EH (cell line): ENCODE results near the gene TYW1B.
"Not testable (repeated sequence)": the region's sequence is repeated elsewhere in the genome, so short reads cannot be mapped to it uniquely, and the experiment has no call there.

Experiments
- DNase-seq: peaks from one replicate; pipeline ENCODE4 v3.0.0-alpha.2; 2015; ENCODE audit warnings: low read depth

The TYW1B gene

DNA sequence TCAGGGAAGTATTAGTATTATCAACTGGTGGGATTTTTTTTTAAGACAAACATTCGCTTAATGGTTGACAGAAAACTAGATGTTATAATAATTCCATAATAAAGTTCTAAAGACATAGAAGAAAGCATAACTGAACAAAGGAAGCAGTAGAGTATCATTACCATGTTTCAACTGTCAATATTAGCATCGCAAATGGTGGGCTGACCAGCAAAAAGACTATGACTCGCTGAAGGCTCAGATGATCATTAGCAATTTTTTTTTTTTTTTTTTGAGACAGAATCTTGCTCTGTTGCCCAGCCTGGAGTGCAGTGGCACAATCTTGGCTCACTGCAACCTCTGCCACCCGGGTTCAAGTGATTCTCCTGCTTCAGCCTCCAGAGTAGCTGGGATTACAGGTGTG, 74.8 kb downstream of the TYW1B start:
- DNase-seq = not testable (repeated sequence)

DNA sequence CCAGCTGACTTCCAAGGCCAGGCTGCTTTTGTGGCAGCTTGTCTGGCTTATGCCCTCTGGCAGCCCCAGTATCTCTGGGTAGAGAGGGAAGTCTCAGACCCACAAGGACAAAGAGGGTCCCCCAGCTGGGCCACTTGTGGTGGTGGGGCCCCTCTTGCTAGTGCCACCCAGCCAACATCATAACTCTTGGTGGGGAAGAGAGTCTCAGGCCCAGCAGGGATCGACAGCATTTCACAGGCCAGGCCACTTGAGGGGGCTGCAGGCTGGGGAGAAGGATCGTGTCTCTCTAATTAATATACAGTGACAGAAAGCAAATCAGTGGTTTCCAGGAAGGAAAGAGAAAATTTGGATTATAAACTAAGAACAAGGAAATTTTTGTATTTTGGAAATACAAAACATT, 76.0 kb downstream of the TYW1B start:
- peak; percentile 5 for DNase-seq

- DNase-seq = no peak
Measured at GRCh38 chr7:72751378-72751777, 76.6 kb downstream of the TYW1B start.

GRCh38 chr7:72748649-72749048, 79.4 kb downstream of the TYW1B start:
- peak; percentile 33 for DNase-seq

- peak; percentile 39 for DNase-seq
Measured at GRCh38 chr7:72744244-72744926, 83.6 kb downstream of the TYW1B start.

- not testable (repeated sequence) for DNase-seq
Measured at GRCh38 chr7:72743801-72744200, 84.2 kb downstream of the TYW1B start.

DNA sequence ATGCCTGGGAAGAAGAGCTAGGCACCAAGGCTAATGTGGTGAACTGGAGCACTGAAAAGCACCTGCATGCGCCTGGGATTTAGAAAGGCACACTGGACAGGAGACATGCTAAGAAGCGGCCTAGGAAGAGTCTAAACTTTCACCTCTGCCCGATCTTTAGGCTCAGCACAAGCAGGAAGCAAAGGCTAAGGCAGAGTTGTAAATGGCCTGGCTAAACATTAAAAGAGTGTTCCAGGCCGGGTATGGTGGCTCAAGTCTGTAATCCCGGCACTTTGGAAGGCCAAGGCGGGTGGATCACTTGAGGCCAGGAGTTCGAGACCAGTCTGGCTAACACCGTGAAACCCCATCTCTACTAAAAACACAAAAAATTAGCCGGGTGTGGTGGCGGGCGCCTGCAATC, 88.3 kb downstream of the TYW1B start:
- not testable (repeated sequence) for DNase-seq

DNA sequence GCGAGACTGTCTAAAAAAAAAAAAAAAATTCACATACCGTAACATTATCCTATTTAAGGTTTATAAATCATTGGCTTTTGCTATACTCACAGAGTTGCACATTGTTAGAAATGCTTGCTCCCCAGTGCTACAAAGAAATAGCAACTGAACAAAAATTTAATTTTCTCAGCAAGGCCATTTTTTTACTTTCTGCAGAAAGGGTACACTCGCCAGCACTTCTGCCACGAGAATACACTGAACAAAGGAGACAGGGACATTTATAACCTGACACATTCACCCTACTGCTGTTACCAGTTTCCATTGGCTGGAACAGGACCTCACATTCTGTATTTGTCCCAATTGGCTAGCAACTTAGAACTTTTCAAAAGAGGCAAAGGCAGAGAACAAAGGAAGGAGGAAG, 92.1 kb downstream of the TYW1B start:
- DNase-seq = not testable (repeated sequence)

- DNase-seq = not testable (repeated sequence)
Measured at GRCh38 chr7:72730815-72731214, 97.2 kb downstream of the TYW1B start.

DNA sequence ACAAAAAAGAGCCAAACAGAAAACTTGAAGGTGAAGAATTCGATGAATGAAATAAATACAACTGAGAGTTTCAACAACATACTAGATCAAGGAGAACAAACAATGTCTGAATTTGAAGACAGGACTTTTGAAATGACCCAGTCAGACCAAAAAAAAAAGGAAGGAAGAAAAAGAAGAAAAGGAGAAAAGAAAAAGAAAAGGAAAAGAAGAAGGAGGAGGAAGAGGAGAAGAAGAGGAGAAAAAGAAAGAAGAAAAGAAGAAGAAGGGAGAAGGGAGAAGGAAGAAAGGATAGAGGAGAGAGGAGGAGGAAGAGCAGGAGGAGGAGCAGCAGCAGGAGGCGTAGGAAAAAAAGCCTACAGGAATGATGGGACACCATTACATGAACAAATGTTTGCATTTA, 97.6 kb downstream of the TYW1B start:
- not testable (repeated sequence) for DNase-seq

- not testable (repeated sequence) for DNase-seq
Measured at GRCh38 chr7:72729130-72729529, 98.9 kb downstream of the TYW1B start.

GRCh38 chr7:72722694-72723093, 105.3 kb downstream of the TYW1B start:
- DNase-seq = not testable (repeated sequence)

DNA sequence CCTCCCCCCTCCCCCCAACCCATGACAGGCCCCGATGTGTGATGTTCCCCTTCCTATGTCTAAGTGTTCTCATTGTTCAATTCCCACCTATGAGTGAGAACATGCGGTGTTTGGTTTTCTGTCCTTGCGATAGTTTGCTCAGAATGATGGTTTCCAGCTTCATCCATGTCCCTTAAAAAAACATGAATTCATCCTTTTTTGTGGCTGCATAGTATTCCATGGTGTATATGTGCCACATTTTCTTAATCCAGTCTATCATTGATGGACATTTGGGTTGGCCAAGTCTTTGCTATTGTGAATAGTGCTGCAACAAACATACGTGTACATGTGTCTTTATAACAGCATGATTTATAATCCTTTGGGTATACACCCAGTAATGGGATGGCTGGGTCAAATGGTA, 107.1 kb downstream of the TYW1B start:
- not testable (repeated sequence) for DNase-seq

GRCh38 chr7:72717252-72717774, 110.7 kb downstream of the TYW1B start:
- DNase-seq = peak; percentile 19

- DNase-seq = not testable (repeated sequence)
Measured at GRCh38 chr7:72711927-72712326, 116.1 kb downstream of the TYW1B start.

DNA sequence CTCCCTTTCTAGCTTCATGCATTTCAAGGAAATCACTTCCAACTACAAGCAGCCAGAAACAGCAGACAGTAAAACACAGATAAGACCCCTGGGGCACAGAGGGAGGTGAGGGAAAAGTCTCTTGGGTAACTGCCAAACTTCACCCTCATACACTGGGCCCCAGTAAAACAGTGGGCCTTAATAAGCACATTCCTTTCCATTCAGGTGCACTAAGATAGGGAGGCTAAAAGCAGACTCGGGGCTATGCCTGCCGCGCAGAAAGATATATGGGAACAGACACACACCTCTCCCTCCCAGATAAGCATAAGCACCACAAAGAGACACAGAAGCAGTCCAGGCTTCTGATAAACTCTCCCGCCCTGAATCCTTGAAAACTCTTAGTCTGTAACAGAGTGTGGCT, 117.0 kb downstream of the TYW1B start:
- no peak for DNase-seq

- peak; percentile 43 for DNase-seq
Measured at GRCh38 chr7:72709909-72710308, 118.1 kb downstream of the TYW1B start.

DNA sequence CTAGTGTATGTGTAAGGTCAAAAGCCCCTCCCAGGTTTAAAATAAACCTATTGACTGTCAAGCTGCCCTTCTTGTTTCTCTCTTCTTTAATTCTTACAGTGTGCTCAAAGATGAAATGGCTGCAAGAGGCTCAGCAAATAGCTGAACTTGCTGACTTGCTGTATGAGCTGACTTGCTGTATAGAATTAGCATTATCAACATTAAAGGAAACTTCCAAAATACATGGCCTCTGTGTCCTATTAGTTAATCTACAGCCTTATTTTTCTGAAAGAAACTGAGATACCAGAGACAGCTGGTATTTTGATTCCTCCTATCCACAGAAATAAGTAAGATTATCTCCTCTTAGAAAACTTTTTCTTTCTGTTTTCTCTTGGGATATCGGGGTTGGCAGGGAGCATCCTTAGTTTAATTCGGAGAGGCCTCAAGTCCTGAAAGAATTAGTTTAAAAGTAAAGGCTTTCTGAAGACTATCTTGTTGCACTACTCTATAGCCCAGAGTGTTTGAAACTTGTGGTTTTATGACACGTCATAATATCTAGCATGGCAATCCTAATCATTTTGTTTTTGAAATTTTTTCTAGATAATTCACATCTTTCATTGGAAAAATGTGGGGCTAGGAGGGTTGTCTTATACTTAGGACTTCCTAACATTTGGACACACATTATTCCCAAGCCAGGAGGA, 119.5 kb downstream of the TYW1B start:
- DNase-seq = peak; percentile 7

GRCh38 chr7:72706521-72706920, 121.5 kb downstream of the TYW1B start:
- DNase-seq = peak; percentile 58

DNA sequence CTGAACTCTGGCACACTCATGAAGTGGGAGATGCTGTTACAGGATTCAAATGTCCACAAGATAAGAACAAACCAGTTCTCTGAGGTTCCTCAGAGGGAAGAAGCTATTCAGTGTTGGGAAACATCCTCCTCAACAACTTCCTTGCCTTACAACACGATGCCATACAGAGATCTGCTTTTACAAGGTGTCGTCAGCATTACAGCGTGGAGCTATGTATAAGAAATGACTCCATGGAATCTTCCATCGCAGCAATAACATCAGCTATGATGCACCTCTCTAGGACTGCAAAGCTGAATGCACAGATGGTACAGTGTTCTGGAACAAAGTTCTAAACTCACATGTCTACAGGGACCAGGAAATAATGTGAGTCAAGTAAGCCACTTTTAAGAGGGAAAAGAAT, 122.3 kb downstream of the TYW1B start:
- not testable (repeated sequence) for DNase-seq

- no peak for DNase-seq
Measured at GRCh38 chr7:72704894-72705293, 123.1 kb downstream of the TYW1B start.

- DNase-seq = not testable (repeated sequence)
Measured at GRCh38 chr7:72700548-72700947, 127.5 kb downstream of the TYW1B start.

GRCh38 chr7:72697066-72697465, 130.9 kb downstream of the TYW1B start:
- DNase-seq = peak; percentile 42
